HG03354 (cell line): Measurements from ENCODE around the gene ABTB2.

Source experiments
- ATAC-seq: cut with Tn5 transposase; IDR thresholded peaks from one replicate; pipeline ENCODE4 v1.9.1; 2021; ENCODE audit warnings: mild to moderate bottlenecking; ENCODE audit not compliant: unreplicated experiment, poor library complexity, severe bottlenecking

ABTB2 gene

DNA sequence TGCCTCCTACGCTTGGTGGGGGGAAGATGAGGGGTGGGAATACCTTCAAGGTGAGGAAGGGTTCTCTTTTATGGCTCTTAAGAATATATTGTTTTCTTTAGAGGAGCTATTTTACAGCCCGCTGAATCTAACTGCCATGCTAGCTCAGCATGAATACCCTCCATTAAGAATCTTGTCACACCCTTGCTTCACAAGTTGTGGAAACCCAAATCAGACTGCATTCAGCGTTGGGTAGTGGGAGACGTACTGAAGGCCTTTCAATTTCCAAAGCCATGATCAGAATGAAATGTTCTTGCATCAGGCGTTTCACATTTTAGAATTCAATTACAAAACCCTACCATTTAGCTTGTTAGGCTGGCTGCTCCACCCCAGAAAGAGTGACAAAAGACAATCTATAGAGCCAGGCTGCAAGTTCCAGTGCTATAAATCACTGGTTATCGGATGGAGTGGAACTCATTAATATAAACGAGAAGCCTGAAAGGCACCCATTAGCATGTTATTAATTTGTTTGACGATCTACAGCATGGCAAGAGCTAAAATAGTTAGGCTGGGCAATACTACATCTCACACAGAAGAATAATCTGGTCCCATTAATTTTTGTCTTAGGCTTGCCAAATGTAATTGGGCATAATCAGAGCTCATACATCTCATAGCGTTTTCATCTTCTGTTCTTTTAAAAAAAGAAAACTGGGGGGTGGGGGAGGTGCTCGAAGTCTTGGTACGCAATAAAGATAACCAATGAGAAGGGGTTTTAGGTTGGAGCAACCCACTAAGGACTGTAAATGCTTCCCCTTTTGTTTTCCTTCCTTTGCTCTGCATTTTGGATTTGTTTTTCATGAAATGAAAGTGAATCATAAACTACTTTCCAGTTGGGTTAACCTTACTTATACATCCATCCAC lies 57.5 kb downstream of the ABTB2 start:
- ATAC-seq: no peak

DNA sequence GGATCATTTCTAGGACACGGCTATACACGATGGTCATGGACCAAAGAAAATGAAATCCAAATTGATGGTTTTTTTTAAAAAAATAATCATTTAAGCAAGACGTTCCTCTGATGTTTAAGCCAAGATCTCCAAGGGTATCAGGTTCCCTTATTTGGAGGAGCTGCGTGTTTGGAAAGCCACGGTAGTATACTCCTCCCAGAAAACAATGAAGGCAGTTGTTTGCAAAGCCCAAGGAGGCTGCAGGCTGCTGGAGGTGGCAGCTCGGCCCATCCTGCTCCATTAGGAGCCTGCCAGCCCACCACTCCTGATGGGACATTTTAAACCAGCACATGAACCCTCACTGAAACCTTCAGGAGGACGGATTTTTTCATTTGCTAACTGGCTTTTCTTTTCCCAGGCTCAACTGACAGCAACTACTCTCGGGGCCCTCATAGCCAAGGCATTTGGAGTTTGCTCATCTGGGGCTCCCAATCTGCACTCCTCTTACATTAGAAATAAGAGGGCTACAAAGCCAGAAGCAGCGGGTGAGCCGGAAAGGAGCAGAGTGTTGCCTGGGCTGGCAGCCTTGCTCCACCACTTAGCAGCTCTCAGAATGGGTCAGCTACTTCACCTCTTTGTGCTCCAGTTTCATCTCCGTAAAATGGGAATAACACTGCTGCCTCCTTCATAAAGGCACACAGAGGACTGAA lies 58.4 kb downstream of the ABTB2 start:
- no peak for ATAC-seq

DNA sequence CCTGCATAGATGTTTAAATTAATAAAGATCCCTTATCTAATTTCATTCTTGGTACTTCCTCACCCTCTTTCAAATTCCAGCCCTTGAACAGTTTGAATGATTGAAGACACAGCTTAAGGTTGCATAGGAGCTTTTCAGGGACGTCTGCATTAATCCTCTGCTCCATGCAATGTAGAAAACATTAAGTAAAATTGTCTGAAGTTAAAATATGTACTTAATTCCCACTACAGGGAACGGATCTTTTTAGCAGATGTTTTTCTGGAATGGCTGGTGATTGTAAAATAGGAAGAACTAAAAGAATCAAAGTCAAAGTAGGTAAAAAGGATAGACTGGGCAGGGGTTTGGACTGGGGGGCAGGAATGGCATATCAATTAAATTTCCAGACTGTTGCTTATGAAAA lies 58.9 kb downstream of the ABTB2 start:
- no peak for ATAC-seq

DNA sequence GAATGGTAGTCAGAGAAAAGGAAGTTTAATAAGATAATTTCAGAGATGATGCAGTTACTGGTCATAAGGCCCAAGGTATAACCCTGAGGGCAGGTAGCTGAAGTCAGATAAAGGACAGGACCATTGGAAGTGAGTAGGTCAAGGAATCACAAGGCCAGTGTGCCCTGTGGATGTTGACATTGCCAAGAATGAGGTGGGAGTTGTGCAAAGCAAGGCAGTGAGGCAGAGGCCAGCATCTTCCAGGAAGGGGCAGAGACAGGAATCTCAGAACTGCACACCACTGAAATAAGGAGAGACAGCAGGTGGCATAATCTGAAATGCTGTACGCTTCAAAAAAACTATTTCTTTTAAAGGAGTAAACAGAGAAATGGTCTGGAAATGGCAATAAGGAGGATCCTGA lies 61.4 kb downstream of the ABTB2 start:
- no peak for ATAC-seq

DNA sequence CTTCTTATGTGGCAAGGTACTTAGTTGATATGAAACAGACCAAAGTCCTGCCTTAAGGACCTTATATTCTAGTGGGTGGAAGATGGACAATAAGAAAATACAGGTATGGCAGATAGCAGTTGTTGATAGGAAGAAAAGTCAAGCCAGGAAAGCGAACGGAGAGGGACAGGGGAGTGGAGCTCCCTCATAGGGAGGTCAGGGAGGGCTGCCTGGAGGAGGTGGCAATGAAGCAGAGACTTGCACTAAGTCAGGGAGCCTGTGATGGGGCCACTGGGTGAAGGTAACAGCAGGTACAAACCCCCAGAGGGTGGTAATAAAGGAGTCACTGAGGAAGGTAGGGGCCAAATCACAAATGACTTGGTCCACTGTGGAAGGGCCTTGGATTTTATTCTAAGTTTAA lies 65.3 kb downstream of the ABTB2 start:
- ATAC-seq: no peak

DNA sequence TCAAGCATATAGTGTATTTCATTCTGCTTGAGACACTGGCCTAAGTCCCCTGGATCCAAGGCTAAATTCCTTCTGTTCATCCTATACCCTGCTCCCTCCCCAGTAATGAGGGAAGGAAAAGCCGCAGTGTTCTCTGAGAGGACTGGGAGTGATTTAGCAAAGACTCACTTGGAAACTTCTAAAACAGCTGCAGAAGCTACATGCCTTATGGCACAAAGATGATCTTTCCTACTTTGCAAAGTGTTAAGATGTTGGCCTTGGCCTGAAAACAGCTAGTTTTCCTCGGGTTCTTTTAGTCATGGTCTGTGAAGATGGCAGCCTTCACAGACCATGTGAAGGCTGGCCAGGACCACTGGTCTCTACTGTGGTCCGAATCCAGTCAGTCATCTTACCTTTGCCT lies 65.7 kb downstream of the ABTB2 start:
- ATAC-seq: no peak

DNA sequence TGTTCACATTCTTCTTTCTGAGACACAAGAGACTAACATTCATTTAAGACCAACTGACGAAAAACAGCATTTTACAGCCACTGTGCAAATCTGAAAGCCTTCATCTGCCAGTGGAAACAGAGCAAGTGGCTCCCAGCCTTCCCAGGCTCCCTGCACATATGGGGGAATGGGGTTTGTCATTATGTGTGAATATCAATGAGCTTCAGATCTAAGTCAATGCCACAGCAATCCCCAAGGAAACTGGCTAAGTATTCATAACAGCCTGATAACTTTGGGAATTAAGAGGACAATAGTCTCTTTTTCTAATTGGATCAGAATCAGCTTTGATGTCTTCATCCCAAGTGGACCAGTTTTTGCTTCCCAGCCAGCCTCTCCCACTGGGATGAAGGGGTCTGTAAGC lies 66.9 kb downstream of the ABTB2 start:
- no peak for ATAC-seq

DNA sequence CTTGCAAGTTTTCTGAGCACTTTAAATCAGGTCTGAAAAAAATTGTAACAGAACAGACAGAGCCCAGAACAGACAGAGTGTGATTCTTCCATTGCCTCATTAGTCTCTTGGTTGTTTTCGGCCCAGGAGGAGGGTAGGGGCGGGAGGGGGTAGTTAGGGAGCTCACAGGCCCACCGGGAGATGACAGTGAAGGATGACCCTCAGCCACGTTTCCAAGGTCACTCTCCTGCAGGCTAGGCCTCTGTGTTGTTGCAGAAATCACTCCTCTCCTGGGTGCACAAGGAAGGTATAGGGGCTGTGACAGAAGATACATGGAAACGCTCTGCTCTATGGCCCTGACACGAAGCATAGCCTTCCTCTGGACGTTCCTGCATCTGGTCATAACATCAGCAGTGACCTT lies 69.3 kb downstream of the ABTB2 start:
- no peak for ATAC-seq

DNA sequence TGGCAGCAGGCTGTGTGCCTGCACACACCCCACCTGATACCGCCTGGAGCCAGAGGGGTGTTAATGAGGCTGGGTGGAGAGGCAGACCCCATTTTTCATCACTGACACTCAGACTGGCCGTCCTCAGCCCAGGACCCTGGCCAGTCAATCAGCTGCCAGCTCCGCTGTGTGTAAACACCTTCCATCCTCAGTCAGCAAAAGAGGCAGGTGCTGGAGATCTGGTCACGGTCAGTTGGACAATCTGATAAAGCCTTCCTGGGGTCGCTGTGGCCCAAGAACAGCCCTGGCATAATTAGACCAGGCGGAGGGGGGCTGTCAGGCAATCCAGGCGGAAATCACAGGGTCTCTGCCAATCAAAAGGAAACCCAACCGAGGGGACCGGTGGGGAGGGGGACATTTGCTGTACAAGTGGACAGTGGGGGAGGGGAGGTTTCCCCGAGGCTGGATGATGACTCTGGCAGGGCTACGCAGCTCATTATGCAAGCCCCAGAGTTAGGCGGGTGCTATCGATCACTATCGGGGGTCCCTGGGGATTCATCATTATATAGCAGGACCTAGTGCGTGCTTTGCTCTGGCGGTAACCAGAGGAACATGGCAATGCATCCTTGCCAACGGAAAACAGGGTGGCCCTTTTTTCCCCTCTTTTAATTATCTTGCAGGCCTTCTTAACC lies 72.9 kb downstream of the ABTB2 start:
- ATAC-seq: no peak

DNA sequence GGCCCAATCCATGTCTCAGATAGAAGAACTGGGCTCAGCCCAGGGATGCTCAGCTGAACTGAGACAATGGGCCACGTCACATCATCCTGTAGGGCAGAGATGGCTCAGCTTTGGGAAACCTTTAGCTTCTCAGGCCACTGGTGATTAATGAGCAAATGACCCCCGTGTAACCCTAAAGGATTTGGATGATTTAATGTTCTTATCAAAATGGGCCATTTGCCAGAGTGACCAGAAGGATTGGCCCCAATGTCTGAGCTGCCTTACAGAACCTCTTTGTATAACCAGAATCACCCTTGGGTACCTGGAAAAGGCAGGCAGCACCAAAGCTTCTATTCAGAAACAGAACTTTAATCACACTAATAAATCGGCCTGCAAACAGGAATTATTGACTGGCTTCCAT lies 73.7 kb downstream of the ABTB2 start:
- ATAC-seq: no peak

DNA sequence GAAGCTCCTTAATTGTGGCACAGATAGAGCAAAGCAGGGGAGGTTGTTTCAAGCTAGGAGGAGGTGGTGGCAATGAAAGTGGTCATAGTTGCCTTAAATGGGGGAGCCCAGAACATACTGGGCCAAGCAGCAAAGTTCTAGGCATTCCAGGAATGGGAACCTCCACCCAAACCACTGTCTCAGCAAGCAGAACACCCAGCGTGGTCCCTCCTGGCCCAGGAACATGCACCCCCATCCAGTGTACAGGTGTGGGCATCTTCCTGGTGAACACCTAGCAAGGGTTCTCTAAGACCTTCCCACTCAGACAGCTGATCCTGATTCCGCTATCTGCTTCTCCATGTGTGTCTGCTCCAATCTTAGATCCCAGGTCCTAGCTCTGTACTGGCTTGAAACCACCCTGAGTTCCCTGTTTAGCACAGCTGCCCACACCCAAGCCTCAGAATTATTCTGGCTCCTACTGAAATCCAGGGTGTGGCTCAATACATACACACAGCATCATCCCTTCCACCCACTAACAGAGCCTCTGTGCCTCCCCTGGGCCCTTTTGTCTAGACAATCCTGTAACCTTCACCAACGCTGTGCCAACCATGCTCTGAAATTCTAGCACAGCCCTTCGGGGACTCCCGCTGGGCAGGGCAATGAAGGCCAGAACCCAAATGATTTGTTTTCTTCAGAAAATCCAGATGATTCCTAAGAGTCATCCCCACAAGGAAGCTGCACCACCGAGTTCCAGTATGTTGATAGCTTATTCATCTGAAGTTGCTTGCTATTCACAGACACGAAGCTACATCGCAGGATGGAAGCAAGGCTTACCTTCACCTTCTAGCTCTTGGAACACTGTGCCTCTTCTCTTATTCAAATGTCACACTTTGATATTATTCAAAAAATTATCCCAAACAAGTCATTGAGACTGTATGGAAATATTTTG lies 76.6 kb downstream of the ABTB2 start:
- no peak for ATAC-seq

DNA sequence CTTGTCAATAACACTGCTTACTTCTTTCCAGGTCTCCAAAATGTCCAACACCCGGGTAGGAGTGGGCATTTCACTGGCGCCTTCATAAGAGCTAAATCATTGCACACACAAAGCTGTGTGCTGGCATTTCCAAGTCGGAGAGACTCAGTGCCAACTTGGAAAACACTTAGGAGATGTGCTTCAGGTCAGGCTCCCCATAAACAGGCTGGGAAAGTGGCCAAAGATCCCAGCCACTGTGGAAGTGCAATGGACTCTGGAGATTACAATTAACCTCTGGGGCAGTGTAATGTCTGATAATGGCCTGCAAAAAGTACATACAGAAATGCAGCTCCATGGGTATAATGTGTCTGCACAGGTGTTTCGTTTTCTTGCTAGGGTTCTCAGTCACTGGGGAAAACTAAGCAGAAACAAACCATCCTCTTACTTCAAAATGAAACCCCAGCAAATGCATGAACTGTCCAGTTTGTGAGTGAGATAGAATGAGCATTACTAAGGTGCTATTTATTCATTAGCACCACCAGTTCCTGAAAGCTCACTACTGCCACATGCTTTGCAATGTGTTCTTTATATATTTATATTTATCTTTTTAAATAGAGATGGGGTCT lies 79.0 kb downstream of the ABTB2 start:
- ATAC-seq: peak; percentile 87

DNA sequence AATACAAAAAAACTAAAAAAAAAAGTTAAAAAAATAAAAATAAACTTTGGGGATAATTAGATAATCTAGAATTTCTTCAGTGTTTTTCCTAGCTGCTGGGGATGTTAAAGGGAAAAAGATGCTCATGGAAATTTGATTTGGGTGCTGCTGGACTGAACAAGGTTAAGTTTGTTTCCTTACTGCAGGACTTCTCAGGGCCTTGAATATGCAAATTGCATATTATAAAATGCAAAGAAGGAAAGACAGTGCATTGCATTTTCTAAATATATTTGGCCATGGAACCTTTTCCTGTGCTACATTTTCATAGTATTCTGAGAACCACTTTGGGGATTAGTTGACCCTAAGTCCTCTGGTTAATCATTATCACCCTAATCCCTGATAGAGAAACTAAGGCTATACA lies 79.6 kb downstream of the ABTB2 start:
- ATAC-seq: no peak

DNA sequence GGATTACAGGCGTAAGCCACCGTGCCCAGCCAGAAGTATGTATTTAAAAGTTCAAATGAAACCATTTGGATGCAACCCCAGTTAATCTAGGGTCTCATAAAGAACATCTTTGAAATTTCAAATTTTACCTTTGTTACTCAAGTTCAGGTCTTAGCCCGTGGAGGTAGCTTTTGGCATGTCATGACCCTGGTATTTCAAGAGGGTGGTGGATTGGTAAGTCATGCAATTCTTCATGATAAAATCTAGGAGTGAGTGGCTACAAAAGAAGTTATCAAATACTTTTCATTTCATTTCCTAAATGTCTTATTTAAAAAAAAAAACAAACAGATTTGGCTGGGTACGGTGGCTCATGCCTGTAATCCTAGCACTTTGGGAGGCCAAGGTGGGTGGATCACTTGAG lies 80.6 kb downstream of the ABTB2 start:
- no peak for ATAC-seq

DNA sequence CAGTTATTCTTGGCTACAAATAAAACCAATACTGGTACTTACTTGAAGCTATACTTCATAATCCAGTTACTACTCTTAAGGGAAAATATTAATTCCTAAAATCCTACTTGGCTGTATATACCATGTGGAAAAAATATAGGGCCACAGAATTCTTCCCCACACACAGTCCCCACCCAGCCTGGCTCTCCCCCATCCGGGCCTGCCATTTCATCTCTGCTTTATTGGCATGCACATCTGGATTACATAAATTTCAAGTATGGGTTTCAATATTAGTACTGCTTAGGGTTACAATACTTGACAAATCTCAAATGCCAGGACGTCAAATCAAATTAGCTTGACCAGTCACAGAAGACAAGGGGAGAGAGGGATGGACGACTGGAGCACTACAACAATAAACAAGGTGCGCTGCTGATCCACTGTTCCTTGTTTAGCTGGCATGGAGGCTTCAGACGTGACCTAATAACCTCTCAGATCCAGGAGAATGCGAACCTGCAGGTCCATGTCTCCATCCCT lies 81.4 kb downstream of the ABTB2 start:
- ATAC-seq: no peak

DNA sequence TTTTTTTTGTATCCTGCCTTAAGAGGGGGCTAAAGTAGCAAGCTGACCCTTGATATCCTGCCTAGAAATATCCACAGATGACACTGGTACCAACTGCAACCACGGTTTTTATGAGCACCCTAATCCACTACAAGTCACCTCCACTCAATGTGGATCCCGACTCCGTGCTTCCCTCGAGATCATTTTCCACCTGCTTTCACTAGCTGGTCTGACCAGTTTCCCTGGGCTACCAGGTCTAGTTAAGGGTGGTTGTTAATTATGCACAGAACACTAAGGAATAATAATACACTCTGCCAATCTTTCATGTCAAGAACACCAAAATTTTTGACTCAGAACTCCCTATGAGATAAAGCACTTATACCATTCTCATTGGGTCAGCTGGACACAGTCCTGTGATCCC lies 82.3 kb downstream of the ABTB2 start:
- no peak for ATAC-seq

DNA sequence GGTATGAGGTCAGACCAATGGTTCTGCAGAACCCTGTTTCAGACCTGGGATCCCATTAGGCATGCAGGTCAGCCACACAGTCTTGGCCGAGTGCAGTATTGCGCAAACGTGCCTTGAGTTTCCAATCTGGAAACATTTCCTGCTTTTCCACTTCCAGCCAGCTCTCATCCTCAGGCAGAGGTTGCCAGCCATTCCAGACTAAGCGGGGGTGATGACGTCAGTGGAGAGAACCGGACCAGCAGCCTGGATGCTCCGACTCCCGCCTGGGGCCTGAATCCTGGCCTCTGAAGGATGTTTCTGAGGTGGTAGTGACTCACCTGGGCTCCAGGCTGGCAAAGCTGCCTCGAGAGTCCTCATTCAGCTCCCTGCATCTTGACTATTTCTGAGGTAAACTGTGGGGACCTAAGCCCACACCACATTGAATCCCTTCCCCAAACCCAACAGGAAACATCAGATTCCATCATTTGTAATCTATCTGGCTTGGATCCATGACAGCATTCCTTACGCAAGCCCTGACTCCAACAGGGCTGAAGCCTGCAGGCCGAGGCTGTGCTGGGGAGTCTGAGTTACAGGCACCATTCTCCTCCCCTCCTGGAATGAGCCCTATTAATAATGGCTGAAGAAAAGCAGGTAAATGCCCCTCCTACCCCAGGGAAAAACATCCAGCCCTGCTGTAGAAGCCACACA lies 83.0 kb downstream of the ABTB2 start:
- no peak for ATAC-seq

DNA sequence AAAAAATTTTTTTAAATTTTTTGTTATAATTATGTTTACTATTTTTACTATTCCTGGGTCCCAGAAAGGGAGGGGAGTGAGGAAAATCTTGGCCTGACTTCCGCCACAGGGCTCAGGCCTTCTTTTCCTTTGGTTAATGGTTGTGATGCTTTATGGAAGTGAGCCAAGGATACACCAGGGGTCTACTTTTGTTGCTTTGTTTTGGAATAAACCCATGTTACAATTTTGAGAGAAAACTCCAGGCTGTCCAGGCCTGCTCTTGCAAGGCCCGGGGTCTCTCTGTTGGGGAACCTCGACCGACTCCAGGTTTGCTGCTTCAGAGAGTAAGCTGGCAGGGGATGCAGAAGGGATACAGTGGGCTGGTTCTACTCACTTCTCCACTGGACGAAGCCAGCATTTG lies 84.7 kb downstream of the ABTB2 start:
- no peak for ATAC-seq

DNA sequence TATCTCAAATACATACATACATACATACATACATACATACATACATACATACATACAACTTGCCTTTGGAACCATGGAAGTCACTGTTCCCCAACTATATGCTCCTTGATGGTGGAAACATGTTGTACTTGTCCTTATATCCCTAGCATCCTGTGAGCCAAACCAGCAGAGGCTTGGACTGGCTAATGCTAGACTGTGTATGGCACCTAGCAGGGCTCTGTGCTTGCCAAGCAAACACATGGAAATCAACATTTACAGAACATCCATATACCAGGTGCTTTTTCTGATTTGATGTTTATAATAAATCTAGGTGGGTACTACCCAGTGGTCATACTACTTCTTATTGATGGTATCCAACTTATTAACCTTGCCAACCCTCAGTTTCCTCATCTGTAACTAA lies 86.1 kb downstream of the ABTB2 start:
- no peak for ATAC-seq
